ENCODE results near the gene GALNT10. TPM values are rescaled to one million over a fixed set of nuclear protein-coding genes. Genes with fewer than 3 reads are reported as not detected.

GALNT10 gene
- total RNA-seq, 1 experiment from 2014 or later: 68.2 TPM

GRCh38 chr5:154302161-154302560 lies 111.6 kb downstream of the GALNT10 start:
- BruUV-seq (replicated peaks): no TSS peak
- Mint-ChIP-seq H3K27me3 (ENCODE audit: unreplicated experiment) (no peaks in the 10 kb centered on the region), H3K4me1 (ENCODE audit: low read depth, unreplicated experiment) (peaks cover 16% of the 10 kb centered on the region), H3K4me3 (ENCODE audit: low read depth, unreplicated experiment) (no peak overlapping the region), H3K9me3 (ENCODE audit: low read depth, unreplicated experiment) (peaks cover 4% of the 10 kb centered on the region), H3K36me3 (ENCODE audit: insufficient read depth, unreplicated experiment) (peaks cover 6% of the 10 kb centered on the region), H3K27ac (ENCODE audit: unreplicated experiment) (no peak overlapping the region)
- no peak for DNase-seq
- TF ChIP-seq CTCF (IDR thresholded peaks at IDR 0.05; ENCODE audit: unreplicated experiment): no peak
- intact Hi-C loops (cut with micrococcal nuclease; ENCODE audit: unreplicated experiment): no loop called here
- CTCF ChIA-PET: interaction anchor here (1.4 to 1.8 kb wide), 2 partner anchors 7 to 11 kb away, joined by 3 to 4 read pairs; no protein-coding TSS in a partner anchor

- Mint-ChIP-seq H3K9me3 (ENCODE audit: low read depth, unreplicated experiment) (peaks cover 4% of the 10 kb centered on the region), H3K27ac (ENCODE audit: unreplicated experiment) (no peak overlapping the region), H3K27me3 (ENCODE audit: unreplicated experiment) (no peaks in the 10 kb centered on the region), H3K4me1 (ENCODE audit: low read depth, unreplicated experiment) (peaks cover 10% of the 10 kb centered on the region), H3K4me3 (ENCODE audit: low read depth, unreplicated experiment) (no peak overlapping the region), H3K36me3 (ENCODE audit: insufficient read depth, unreplicated experiment) (peaks cover 6% of the 10 kb centered on the region)
- DNase-seq: no peak
- no TSS peak for BruUV-seq (replicated peaks)
- CTCF ChIA-PET: interaction anchor here (0.5 to 1.8 kb wide), 3 partner anchors 8 to 47 kb away, joined by 3 to 4 read pairs (median 3); no protein-coding TSS in a partner anchor
- TF ChIP-seq CTCF (IDR thresholded peaks at IDR 0.05; ENCODE audit: unreplicated experiment): no peak
- intact Hi-C loops (cut with micrococcal nuclease; ENCODE audit: unreplicated experiment): no loop called here
Measured at GRCh38 chr5:154303133-154303532, 112.6 kb downstream of the GALNT10 start.

- intact Hi-C loops (cut with micrococcal nuclease; ENCODE audit: unreplicated experiment): no loop called here
- no TSS peak for BruUV-seq (replicated peaks)
- Mint-ChIP-seq H3K4me3 (ENCODE audit: low read depth, unreplicated experiment) (no peak overlapping the region), H3K4me1 (ENCODE audit: low read depth, unreplicated experiment) (peaks cover 34% of the 10 kb centered on the region), H3K27me3 (ENCODE audit: unreplicated experiment) (no peaks in the 10 kb centered on the region), H3K27ac (ENCODE audit: unreplicated experiment) (no peak overlapping the region), H3K9me3 (ENCODE audit: low read depth, unreplicated experiment) (peaks cover 4% of the 10 kb centered on the region), H3K36me3 (ENCODE audit: insufficient read depth, unreplicated experiment) (peaks cover 3% of the 10 kb centered on the region)
- DNase-seq: no peak
- CTCF ChIA-PET: no interaction called here
- no peak for TF ChIP-seq CTCF (IDR thresholded peaks at IDR 0.05; ENCODE audit: unreplicated experiment)
Measured at GRCh38 chr5:154308443-154309370, 118.2 kb downstream of the GALNT10 start.

GRCh38 chr5:154309371-154309745 lies 118.8 kb downstream of the GALNT10 start:
- Mint-ChIP-seq H3K4me3 (ENCODE audit: low read depth, unreplicated experiment) (no peak overlapping the region), H3K36me3 (ENCODE audit: insufficient read depth, unreplicated experiment) (no peaks in the 10 kb centered on the region), H3K27me3 (ENCODE audit: unreplicated experiment) (no peaks in the 10 kb centered on the region), H3K4me1 (ENCODE audit: low read depth, unreplicated experiment) (peaks cover 35% of the 10 kb centered on the region), H3K9me3 (ENCODE audit: low read depth, unreplicated experiment) (peaks cover 4% of the 10 kb centered on the region), H3K27ac (ENCODE audit: unreplicated experiment) (no peak overlapping the region)
- TF ChIP-seq CTCF (IDR thresholded peaks at IDR 0.05; ENCODE audit: unreplicated experiment): no peak
- no peak for DNase-seq
- CTCF ChIA-PET: no interaction called here
- no TSS peak for BruUV-seq (replicated peaks)
- intact Hi-C loops (cut with micrococcal nuclease; ENCODE audit: unreplicated experiment): no loop called here
